ENCODE measurements around the gene TCF7L1.

The TCF7L1 gene

DNA sequence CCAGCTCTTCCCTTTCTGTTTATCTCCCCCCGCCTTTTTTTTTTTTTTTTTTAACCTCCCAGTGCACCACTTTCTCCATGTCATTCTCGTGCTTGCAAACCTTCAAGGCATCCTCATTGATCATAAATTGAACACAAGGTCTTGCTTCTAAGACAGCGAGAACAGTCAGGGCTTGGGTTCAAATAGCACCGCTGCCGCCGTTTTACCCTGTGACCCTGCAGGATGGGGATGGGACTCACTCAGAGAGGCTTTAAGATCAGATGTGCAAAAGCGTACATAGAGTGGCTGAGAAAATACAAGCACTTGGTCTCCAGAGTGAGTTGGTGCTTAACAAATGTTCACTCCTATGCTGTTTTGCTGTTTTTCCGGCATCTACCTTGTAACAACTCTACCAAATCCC is 93.6 kb downstream of the TCF7L1 start:
- DNase-seq (ENCODE audit: low spot score) = no peak

DNA sequence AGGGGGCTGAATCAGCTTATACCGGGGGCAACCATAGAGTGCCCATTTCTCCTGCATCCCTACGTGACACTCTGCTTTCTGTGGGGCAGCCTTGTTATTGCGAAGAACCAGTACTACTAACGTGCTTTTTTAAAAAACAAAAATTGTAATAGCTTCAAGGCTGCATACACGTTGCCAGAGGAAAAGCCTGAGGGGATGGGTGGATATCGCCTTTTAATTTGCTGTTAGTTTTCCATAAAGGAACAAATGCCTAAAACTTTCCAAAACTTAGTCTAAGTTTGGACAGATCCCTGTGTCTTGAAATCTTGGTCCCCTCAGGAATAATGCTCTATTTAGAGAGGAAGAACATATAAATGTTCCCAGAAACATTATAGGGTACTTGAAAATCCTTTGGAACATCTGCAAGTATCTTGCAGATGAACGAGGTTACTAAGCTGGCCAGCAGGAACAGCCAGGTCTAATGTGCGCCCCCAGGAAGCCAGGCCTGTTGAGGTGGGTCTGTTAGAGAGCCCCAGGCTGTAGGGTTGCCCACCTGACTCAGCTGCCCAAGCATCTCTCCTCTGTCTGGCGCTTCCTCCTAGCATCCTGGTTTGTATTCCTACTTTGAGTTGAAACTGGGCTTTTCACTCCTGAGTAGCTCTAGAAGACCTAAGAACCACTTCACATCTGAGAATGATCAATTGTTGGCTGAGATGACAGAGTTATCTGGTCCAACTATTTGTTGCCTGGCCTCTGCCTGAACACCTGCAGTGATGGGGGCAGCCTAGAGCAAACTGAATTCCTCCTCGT is 97.7 kb downstream of the TCF7L1 start:
- no peak for DNase-seq (ENCODE audit: low spot score)

GRCh38 chr2:85231468-85231805 is 98.2 kb downstream of the TCF7L1 start:
- no peak for DNase-seq (ENCODE audit: low spot score)

DNA sequence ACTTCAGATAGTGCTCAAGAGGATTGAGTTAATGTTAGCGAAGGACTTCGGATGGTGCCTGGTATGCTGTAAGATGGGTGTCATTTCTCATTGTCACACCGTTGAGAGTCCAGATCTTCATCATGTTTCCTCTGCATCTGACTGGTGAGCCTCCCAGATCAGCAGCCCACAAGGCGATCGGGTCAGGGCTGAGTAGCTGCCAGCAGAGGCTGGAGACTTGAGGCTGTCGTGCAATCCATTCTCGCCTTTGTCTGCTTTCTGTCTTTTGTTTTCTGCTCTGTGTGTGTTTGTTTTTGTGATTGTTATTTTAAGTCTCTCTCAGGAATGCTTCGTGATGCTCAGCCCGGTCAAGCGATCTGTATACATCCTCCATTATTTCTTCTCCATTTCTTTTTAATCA is 98.8 kb downstream of the TCF7L1 start:
- DNase-seq (ENCODE audit: low spot score) = no peak

DNA sequence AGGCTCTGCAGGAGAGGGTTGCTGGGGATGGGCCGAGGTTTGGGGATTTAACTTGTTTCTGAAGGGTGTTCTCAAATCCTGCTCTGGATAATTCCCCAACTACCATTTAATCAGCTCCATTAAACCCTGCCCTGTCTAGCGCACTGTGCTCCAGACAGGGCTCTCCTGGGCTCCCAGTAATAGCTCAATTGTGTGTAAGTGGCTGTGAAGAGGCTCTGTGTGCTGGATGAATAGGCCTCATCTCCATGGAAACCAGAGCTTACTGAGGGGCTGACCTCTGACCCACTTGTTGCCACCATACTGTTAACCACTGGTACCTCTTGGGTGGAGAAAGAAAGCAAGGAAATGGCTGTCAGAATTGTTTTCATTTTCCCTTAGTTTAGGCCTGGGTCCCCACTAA is 101.7 kb downstream of the TCF7L1 start:
- no peak for DNase-seq (ENCODE audit: low spot score)

- no peak for DNase-seq (ENCODE audit: low spot score)
These were observed 102.1 kb downstream of the TCF7L1 start for GRCh38 chr2:85235281-85235680.

DNA sequence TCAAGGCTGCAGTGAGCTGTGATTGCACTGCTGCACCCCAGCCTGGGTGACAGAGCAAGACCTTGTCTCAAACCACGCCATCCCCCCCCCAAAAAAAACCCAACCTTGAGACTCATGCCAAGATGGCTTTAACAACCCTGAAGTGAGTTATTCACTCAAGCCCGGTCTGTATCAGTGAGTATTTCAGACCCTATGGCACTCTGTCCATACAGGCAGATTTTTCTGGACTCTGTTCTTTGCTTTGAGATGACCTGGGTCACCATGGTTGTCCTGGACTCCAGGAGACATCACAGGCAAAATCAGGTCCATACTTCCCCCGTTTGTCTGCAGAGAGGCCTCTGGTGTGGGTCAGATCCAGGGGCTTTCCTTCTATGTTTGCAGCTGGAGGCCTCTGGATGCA is 102.9 kb downstream of the TCF7L1 start:
- no peak for DNase-seq (ENCODE audit: low spot score)

- DNase-seq (ENCODE audit: low spot score) = no peak
These were observed 104.8 kb downstream of the TCF7L1 start for GRCh38 chr2:85237849-85238565.

GRCh38 chr2:85238607-85239006 is 105.4 kb downstream of the TCF7L1 start:
- DNase-seq (ENCODE audit: low spot score) = no peak

- DNase-seq (ENCODE audit: low spot score) = no peak
These were observed 105.9 kb downstream of the TCF7L1 start for GRCh38 chr2:85239102-85239501.

DNA sequence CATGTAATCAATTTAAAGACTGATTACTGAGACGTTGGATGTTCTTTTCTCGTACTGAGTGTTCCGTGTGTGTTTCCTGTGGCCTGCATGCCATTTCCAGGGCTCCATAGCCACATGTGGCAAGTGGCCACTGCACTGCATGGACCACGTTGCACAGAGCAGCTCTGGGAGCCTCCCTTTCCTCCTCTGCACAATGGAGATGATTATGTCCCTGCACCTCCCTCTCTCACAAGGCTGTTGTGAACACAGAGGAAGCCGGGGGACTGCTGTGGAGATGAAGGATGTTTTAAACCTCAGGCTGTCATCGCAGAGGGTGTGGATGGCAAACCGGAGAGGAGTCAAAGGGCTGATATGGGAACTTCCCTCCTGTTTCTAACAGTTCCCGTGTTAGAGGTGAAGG is 106.9 kb downstream of the TCF7L1 start:
- no peak for DNase-seq (ENCODE audit: low spot score)

DNA sequence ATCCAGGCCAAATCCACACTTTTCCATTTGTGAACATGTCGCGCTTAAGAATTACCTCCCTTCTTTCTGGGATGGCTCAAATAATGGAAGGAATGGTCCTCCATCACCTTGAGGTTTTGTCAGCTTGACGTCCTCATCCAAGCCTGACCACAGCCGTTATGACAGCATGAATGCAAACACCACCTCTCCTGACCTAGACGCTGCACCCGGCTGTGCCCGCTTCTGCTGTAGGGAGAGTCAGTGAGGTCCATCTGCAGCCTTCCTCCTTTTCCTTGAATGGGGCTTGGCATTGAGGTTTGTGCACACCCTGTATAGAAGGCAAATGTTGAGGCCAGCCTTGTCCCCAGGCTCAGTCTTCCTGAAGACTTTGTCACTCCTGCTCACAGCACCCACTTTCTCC is 109.1 kb downstream of the TCF7L1 start:
- DNase-seq (ENCODE audit: low spot score) = no peak

GRCh38 chr2:85243101-85244072 is 110.2 kb downstream of the TCF7L1 start:
- no peak for DNase-seq (ENCODE audit: low spot score)

DNA sequence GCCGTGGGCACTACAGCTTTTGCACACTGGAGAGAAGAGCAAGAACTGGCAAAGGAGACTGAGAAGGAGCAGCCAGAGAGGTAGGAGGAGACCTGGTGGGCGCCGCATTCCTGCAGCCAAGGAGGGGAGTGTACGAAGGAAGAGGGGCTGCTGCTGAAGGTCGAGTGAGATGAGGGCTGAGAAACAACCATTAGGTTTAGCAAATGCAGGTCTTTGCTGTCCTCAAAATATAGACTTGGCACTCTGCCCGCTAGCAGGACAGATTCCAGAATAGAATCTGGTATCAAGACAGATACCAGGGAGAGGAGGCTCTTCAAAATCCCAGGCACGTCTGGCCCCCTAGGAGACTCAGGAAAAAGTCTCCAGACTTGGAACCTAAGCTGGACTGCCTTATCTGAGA is 111.6 kb downstream of the TCF7L1 start:
- DNase-seq (ENCODE audit: low spot score) = no peak

- peak; percentile 47 for DNase-seq (ENCODE audit: low spot score)
These were observed 112.7 kb downstream of the TCF7L1 start for GRCh38 chr2:85245891-85246290.

GRCh38 chr2:85246348-85246747 is 113.2 kb downstream of the TCF7L1 start:
- no peak for DNase-seq (ENCODE audit: low spot score)

- no peak for DNase-seq (ENCODE audit: low spot score)
These were observed 114.4 kb downstream of the TCF7L1 start for GRCh38 chr2:85247610-85248009.

DNA sequence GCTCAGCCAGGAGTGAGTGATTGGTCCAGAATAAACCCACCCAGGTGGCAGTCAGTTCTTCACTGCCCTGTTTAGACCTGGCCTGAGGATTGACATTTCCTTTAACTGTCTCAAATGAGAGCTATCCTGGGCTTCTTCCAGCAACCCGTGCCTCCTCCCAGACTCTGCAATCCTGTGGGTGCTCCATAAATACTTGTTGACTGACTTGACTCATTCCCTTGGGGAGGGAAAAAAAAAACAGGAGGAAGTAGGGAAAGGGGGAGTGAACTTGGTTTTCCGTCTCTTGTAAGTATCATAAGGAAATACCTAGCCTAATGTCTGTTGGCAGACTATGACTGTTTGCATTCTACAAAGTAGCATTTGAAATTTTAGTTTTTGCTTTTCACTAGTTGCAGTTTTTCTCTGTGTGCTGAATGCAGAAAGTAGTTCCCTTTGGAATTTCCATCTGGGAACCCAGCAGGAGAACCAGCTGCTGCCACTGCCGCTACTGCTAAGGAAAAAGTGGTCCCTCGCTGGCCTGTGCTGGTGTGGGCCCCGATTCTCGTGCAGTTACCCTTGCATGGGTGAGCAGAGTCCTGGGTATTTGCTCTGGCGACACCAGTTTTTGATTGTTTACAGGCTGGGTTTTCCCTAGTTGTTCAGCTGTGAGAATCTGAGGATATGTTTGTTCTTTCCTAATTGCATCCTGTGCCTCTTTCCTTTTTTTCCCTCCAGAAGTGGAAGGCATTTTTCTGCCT is 115.7 kb downstream of the TCF7L1 start:
- peak; percentile 85 for DNase-seq (ENCODE audit: low spot score)

DNA sequence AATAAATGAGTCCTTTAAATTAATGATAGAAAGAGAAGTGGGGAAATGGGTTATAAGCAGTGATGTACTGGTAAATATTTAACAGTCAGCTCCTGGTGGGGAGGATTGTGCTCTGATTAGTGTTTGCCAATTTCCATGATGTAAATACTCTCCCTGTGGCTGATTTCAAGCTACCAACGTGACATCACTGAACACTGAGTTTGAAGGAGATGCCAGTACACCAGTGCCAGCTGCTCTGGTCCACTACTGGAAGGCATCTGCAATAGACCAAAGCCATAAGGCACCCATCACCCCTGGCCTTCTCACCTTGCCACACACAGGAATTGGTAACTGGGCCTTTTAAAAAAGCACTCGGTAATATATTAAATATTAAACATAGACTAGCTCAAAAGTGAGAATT is 116.9 kb downstream of the TCF7L1 start:
- DNase-seq (ENCODE audit: low spot score) = no peak

- no peak for DNase-seq (ENCODE audit: low spot score)
These were observed 118.0 kb downstream of the TCF7L1 start for GRCh38 chr2:85251070-85251616.

DNA sequence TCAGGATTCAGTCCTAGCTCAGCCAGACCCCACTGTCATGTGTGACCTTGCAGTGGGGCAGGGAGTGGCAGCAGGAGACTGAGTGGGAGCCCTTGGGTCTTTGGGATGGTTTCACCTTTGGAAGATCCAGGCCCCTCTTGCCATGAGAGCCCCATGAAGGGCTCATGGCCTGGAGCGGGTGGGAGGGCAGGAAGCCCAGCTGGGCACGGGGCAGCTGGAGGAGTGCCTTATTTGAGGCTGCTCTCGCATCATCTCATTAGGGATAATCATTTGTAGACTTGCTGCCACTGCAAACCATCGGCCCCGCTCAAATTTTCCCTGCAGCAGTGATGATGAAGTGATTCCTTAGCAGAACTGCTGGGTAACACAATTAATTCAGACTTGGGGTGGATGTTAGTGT is 120.7 kb downstream of the TCF7L1 start:
- no peak for DNase-seq (ENCODE audit: low spot score)

All from AG08395 (cell line).